GM12872 (cell line): ENCODE results near the gene CCDC88B.

Experiments
- CTCF ChIP-seq: IDR thresholded peaks from 3 replicates; pipeline ENCODE4 v1.5.1; 2011; ENCODE audit warnings: low read depth, mild to moderate bottlenecking, low read length, moderate library complexity; ENCODE audit not compliant: insufficient read depth

CCDC88B gene

DNA sequence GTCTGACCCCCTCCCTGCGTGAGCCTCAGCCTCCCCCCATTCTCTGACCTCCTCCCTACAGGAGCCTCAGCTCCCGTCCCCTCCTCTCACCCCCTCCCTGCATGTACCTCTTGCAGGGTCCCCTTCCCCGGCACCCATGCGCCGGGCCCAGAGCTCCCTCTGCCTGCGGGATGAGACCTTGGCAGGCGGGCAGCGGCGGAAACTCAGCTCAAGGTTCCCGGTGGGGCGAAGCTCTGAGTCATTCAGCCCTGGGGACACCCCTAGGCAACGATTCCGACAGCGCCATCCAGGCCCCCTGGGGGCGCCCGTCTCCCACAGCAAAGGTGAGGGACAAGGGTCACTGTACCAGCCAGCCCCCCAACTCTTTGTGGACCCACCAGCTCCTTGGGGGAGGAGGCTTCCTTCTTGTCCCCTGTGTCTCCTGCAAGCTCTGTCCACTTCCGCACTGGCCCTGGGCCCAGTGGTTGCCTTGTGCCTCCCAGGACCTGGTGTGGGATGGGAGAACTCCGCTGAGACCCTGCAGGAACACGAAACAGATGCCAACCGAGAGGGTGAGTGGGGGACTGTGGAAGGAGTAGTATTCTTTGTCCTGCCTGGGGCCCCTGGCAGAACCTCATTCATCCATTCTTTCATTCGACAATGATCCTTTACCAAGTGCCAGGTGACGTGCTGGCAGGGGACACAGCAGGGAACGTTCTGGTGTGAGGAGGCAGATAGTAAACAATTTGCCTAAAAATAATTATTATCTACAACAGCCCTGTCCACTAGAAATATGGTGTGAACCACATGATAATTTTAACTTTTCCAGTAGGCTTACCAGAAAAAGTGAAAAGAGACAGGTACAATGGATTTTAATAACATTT is 15.3 kb downstream of the CCDC88B start:
- TF ChIP-seq CTCF: peak; percentile 65

DNA sequence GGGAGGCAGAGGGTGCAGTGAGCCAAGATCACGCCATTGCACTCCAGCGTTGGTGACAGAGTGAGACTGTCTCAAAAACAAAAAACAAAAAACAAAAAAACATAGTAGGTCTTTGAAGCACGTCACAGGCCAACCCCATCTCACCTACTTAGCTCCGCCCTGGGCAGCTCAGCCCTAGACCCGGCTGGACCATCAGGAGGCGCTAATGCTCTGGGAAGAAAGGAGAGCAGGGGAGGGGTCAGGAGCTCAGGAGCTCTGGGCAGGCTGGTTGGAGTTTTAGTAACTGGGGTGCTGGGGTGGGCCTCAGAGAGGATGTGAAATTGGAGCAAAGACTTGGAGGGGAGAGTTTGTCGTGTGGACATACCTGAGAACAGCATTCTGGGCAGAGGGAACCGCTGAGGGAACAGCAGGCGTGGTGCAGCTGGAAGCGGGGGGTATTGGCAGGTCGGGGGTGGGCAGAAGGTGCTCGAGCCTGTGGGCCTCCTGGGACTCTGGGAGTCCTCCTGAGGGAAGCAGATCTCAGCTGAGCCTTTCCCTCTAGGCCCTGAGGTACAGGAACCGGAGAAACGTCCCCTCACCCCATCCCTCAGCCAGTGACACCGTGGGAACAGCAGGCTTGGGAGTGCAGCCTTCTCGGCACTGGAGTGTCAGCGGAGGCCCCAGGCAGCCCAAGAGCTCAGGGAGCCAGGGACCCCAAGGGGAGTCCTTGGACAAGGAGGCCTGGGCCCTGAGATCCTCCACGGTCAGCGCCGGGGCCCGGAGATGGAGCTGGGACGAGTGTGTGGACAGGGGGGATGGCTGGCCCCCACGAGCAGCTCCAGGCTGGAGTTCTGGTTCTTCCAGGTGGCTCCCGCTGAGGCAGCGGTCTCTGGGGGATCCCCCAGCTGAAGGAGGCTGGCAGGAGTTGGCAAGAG is 16.8 kb downstream of the CCDC88B start:
- peak; percentile 46; the same call in 2 of the 3 replicates for TF ChIP-seq CTCF

- no peak for TF ChIP-seq CTCF
Measured at GRCh38 chr11:64357446-64357845, 17.4 kb downstream of the CCDC88B start.

DNA sequence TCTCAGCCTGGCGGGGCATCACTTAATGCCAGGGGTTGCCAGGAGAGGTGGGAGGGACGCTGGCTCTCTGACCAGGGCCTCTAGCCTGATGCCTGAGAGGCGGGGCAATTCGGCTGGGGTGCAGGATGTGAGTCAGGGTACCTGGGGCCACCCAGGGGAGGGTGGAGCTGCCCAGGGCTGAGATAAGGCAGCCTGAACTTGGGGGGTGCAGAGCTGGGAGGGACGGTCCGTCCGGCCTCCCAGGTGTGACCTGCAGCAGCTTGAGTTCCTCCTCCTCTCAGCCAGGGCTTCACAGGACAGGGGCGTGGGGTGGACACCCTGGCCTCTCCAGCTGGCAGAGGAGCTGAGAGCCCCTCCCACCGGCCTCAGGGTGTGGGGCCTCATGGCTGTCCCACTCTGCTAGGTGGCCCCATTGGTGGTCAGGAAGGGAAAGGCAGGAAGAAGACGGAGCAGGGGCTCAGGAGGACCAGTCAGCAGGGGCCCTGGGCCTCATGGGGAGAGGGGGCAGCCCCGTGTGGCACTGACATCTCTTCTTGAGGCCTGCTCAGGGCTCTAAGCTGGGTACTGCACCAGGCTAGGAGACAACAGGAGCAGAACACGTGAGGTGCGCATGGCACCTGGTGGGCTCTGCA is 18.0 kb downstream of the CCDC88B start:
- TF ChIP-seq CTCF: no peak

- no peak for TF ChIP-seq CTCF
Measured at GRCh38 chr11:64358536-64358906, 18.5 kb downstream of the CCDC88B start.

- no peak for TF ChIP-seq CTCF
Measured at GRCh38 chr11:64358907-64359711, 19.1 kb downstream of the CCDC88B start, which contains the start of gene RPS6KA4. RPS6KA4 (plus strand) TSS chr11:64359162; CDS start chr11:64359236, 74 bp downstream.
